Stimulated activated CD4-positive, alpha-beta T cell treated with anti-CD3 and anti-CD28 coated beads, Interleukin-2, amount 100 ng/mL, for 48 hours (primary cell): ENCODE measurements around the gene TRMT1L.
A peak's percentile ranks its signal among the peaks of the same experiment; 100 is the strongest.
"Not testable (repeated sequence)": the region's sequence is repeated elsewhere in the genome, so short reads cannot be mapped to it uniquely, and the experiment has no call there.

Source experiments
- DNase-seq, 2 donors: peaks; one replicate each; pipeline ENCODE4 v3.0.0-alpha.2; 2020

Gene TRMT1L

GRCh38 chr1:185156854-185157598 is at the start of gene TRMT1L, which contains the start of gene SWT1:
Gene TRMT1L (minus strand): TSS chr1:185156953. CDS start chr1:185156712, 241 bp downstream.
Gene SWT1 (plus strand): TSS chr1:185157167. CDS start chr1:185160842, 3,675 bp downstream.
- DNase-seq = peak; percentile 92 to 95

GRCh38 chr1:185200889-185201288 is 44.1 kb upstream of the TRMT1L start:
- DNase-seq = no peak

GRCh38 chr1:185198712-185199111 is 42.0 kb upstream of the TRMT1L start:
- not testable (repeated sequence) for DNase-seq

GRCh38 chr1:185193756-185194155 is 37.0 kb upstream of the TRMT1L start:
- no peak for DNase-seq

- DNase-seq = peak in 1 of 2 donors; percentile 19
Measured at GRCh38 chr1:185170291-185170848, 13.6 kb upstream of the TRMT1L start.

- DNase-seq = no peak
Measured at GRCh38 chr1:185166106-185166505, 9.4 kb upstream of the TRMT1L start.

GRCh38 chr1:185162491-185162890 is 5.7 kb upstream of the TRMT1L start:
- no peak for DNase-seq

GRCh38 chr1:185159966-185160365 is 3.2 kb upstream of the TRMT1L start:
- no peak for DNase-seq

GRCh38 chr1:185158800-185159199 is 2.0 kb upstream of the TRMT1L start:
- no peak for DNase-seq

- DNase-seq = no peak
Measured at GRCh38 chr1:185157599-185158412, 1.1 kb upstream of the TRMT1L start.

- DNase-seq = no peak
Measured at GRCh38 chr1:185156288-185156853, 382 bp downstream of the TRMT1L start.

GRCh38 chr1:185155600-185156287 is 1.0 kb downstream of the TRMT1L start:
- no peak for DNase-seq

- no peak for DNase-seq
Measured at GRCh38 chr1:185154912-185155513, 1.7 kb downstream of the TRMT1L start.

GRCh38 chr1:185152187-185152767 is 4.5 kb downstream of the TRMT1L start:
- no peak for DNase-seq

- no peak for DNase-seq
Measured at GRCh38 chr1:185151215-185151614, 5.5 kb downstream of the TRMT1L start.

- no peak for DNase-seq
Measured at GRCh38 chr1:185144233-185144632, 12.5 kb downstream of the TRMT1L start.

GRCh38 chr1:185139246-185139645 is 17.5 kb downstream of the TRMT1L start:
- no peak for DNase-seq

GRCh38 chr1:185137896-185138545 is 18.7 kb downstream of the TRMT1L start:
- no peak for DNase-seq

GRCh38 chr1:185132534-185132933 is 24.2 kb downstream of the TRMT1L start:
- no peak for DNase-seq

- no peak for DNase-seq
Measured at GRCh38 chr1:185129708-185130107, 27.0 kb downstream of the TRMT1L start.

- DNase-seq = no peak
Measured at GRCh38 chr1:185112356-185112755, 44.4 kb downstream of the TRMT1L start.
